GM12892 (cell line): ENCODE data around the gene TPD52L2.
"Not testable (repeated sequence)": the region's sequence is repeated elsewhere in the genome, so short reads cannot be mapped to it uniquely, and the experiment has no call there.

ENCODE experiments used
- DNase-seq: peaks from one replicate; pipeline ENCODE4 v3.0.0; 2011; ENCODE audit not compliant: insufficient read length
- FAIRE-seq: peaks from 2 replicates; lab custom pipeline; 2011; peaks lifted over from hg19 to GRCh38; lab: Jason Lieb, UNC
- POLR2A ChIP-seq: IDR thresholded peaks from 2 replicates; pipeline ENCODE4 v1.6.1; 2011; ENCODE audit warnings: low read depth, low read length, control low read depth
- POLR2AphosphoS5 ChIP-seq: IDR thresholded peaks from 2 replicates; pipeline ENCODE4 v1.6.1; 2011; ENCODE audit warnings: low read depth, low read length, control low read depth
- TAF1 ChIP-seq: IDR thresholded peaks from 2 replicates; pipeline ENCODE4 v1.6.1; 2011; ENCODE audit warnings: low read depth, mild to moderate bottlenecking, control low read depth, low read length, borderline replicate concordance

Gene TPD52L2

GRCh38 chr20:63878899-63879663 lies 14.0 kb downstream of the TPD52L2 start:
- DNase-seq: no peak
- FAIRE-seq: no peak
- TF ChIP-seq POLR2AphosphoS5 (no peak), POLR2A (no peak), TAF1 (no peak)

- not testable (repeated sequence) for FAIRE-seq, DNase-seq
These were observed 15.8 kb downstream of the TPD52L2 start for GRCh38 chr20:63880901-63881300.

- no peak for DNase-seq
- FAIRE-seq: no peak
- TF ChIP-seq TAF1 (no peak), POLR2A (no peak), POLR2AphosphoS5 (no peak)
These were observed 16.6 kb downstream of the TPD52L2 start for GRCh38 chr20:63881451-63882226.

GRCh38 chr20:63882257-63883200 lies 17.5 kb downstream of the TPD52L2 start:
- DNase-seq: no peak
- no peak for FAIRE-seq
- TF ChIP-seq POLR2A (no peak), POLR2AphosphoS5 (no peak), TAF1 (no peak)

- DNase-seq (no peak), FAIRE-seq (no peak)
- TF ChIP-seq POLR2A (no peak), POLR2AphosphoS5 (no peak), TAF1 (no peak)
These were observed 18.1 kb downstream of the TPD52L2 start for GRCh38 chr20:63883201-63883593.

- DNase-seq (no peak), FAIRE-seq (no peak)
- TF ChIP-seq POLR2A (no peak), POLR2AphosphoS5 (no peak), TAF1 (no peak)
These were observed 19.6 kb downstream of the TPD52L2 start for GRCh38 chr20:63884506-63885263.

- DNase-seq (no peak), FAIRE-seq (no peak)
- TF ChIP-seq POLR2AphosphoS5 (no peak), TAF1 (no peak), POLR2A (no peak)
These were observed 20.4 kb downstream of the TPD52L2 start for GRCh38 chr20:63885264-63886053.

- TF ChIP-seq POLR2AphosphoS5 (no peak), POLR2A (no peak), TAF1 (no peak)
- DNase-seq (no peak), FAIRE-seq (no peak)
These were observed 21.0 kb downstream of the TPD52L2 start for GRCh38 chr20:63886054-63886419.

GRCh38 chr20:63886921-63887320 lies 21.9 kb downstream of the TPD52L2 start:
- TF ChIP-seq POLR2A (no peak), POLR2AphosphoS5 (no peak), TAF1 (no peak)
- DNase-seq (no peak), FAIRE-seq (no peak)
